Epithelial cell of alveolus of lung (primary cell): ENCODE results near the gene CCDC27. TPM values are rescaled to one million over a fixed set of nuclear protein-coding genes. Genes with fewer than 3 reads are reported as not detected.

Experiments used
- total RNA-seq: library from RNA; depleted of rRNA; stranded (reverse); fragments of >200 nt; gene quantifications from 2 replicates; pipeline ENCODE4 v1.2.1, GENCODE V29; 2015

Gene CCDC27
- total RNA-seq: not detected in 2 replicates

DNA sequence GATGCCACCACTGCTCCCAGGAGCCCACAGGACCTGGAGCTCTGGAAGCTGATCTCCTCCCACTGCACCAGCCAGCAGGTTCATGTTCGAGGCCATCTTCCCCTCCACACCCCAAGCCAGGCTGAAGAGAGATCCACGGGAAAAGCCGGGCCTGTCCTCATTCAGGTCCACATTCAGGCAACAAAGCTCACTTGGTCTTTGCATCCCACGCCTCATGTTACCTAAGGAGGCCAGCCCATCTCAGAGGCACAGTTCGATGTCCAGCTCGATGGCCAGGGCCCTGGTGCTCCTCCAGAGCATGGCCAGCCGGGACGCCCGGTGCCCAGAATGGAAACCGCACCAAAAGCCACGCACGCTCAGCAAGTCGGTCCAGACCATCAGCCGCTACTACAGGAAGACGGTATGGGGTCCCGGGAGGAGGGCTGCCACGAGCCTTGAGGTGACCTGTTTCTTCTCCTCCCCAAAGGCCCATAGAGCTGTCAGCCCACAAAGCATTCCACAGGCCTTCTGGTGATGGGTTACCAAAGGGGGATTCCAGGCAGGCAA lies at the start of gene CCDC27:
TSS of gene CCDC27 (plus strand) at position 51 of the 546 bp plus-strand sequence. CDS start at position 83, 32 bp downstream.

DNA sequence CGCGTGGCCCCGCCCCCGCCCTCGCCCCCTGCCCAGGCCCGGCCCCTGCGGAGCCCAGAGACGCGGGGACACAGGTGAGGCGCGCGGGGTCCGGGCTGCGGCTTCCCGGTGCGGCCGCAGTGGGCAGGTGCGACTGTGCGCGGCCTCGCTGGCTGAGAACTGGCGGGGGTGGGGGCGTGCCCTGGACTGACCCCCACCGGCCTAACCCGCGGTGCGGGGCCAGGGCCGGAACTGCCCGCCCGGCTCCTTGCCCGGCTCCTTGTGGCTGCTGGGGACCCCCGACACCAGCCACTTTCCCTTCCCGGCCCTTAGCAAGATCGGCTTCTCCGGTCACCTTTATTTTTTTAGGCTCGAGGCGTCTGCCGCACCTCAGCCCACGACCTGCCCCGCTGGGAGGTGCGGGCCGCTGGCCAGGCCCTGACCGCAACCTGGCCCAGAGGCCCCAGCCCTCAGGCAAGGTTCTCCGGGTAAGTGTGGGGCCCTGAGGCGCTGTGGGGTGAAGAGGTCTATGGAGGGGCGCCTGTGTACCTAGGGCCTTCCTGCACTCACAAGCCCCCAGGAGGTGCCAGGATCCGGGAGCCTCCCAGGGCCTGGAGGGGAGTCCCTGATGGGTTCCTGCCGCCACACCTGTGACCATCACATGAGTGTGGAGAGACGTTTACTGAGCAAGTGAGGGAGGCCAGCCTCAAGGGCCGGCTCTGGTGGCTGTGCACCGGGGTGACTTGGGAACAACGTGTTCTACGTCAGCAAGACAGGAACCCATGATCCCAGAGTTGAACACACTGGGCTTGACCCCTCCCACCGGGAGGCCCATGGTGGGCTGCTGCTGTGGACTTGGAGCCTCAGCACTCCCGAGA lies 20.7 kb downstream of the CCDC27 start, which contains the start of gene SMIM1:
TSS of gene SMIM1 (plus strand) at position 35 of the 857 bp plus-strand sequence. CDS start 2,625 bp downstream, outside the sequence.

DNA sequence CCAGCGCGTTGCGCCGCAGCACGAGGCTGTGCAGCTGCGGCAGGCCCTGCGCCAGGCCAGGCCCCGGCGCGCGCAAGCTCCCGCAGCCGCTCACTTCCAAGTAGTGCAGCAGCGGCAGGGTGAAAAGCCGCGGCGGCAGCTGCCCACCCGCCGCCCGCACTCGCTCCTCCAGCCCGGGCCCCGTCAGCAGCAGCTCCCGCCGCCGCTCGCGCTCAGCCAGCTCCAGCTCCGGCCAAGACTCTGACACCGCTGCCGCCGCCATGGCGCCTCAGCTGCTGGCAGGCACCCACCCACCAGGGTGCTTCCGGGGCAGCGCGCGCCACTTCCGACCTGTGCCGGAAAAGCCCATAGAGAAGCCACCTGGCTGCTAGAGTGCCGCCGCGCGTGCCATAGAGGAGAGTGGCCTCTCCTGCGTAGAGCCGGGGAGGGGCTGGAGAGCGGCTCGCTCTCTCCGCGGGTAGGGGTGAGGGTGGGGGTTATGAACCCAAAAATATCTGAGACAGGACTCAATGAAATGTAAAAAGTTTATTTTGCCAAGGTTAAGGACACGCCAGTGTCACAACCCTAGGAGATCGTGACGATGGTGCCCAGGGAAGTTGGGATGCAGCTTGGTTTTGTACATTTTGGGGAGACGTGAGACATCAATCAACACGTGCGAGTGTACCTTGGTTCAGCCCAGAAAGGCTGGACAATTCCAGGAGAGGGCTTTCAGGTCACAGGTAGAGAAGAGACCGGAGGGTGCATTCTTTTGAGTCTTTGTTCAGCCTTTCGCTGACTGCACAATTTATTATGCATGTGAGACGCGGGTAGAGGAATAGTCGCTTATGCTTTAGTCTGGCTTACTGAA lies 44.2 kb downstream of the CCDC27 start, which contains the start of gene LRRC47:
TSS of gene LRRC47 (minus strand) at position 284 of the 847 bp plus-strand sequence. CDS start at position 262, 22 bp downstream.

Other genes starting within 250 kb of the CCDC27 start
- gene MEGF6, start 140.9 kb upstream of the CCDC27 start, total RNA-seq: 2.8 and 3.8 TPM in 2 replicates
- 14.4 and 22.6 TPM in 2 replicates for gene TPRG1L, start 127.4 kb upstream of the CCDC27 start, total RNA-seq
- 13.3 and 25.2 TPM in 2 replicates for gene WRAP73, start 102.3 kb upstream of the CCDC27 start, total RNA-seq
- 0.16 and 0.26 TPM in 2 replicates for gene TP73, start 99.9 kb upstream of the CCDC27 start, total RNA-seq
- 0.39 and 19.9 TPM in 2 replicates for gene SMIM1, start 20.3 kb downstream of the CCDC27 start, total RNA-seq
- 29.4 and 30.9 TPM in 2 replicates for gene LRRC47, start 44.0 kb downstream of the CCDC27 start, total RNA-seq
- gene CEP104, start 104.8 kb downstream of the CCDC27 start, total RNA-seq: 11.1 and 16.4 TPM in 2 replicates
- gene DFFB, start 105.0 kb downstream of the CCDC27 start, total RNA-seq: 9.8 and 13.2 TPM in 2 replicates
- 22.0 and 24.6 TPM in 2 replicates for gene C1orf174, start 147.8 kb downstream of the CCDC27 start, total RNA-seq